Mesenchymal stem cell (in vitro differentiated cells and primary cell): Measurements from ENCODE around the gene HTT.
A peak's percentile ranks its signal among the peaks of the same experiment; 100 is the strongest.

ENCODE experiments used
- DNase-seq: peaks from one replicate; pipeline ENCODE4 v3.0.0-alpha.2; 2013
- H2AFZ ChIP-seq: one replicate; pipeline ENCODE4 v1.6.1; 2013; ENCODE audit warnings: low read depth, mild to moderate bottlenecking, control low read depth, inconsistent platforms, low read length, moderate library complexity
- H2AK5ac ChIP-seq: 2 replicates; pipeline ENCODE4 v1.6.1; 2013; ENCODE audit warnings: low read length, moderate library complexity, mild to moderate bottlenecking, inconsistent platforms; ENCODE audit not compliant: severe bottlenecking
- H2BK120ac ChIP-seq: one replicate; pipeline ENCODE4 v1.6.1; 2013; ENCODE audit warnings: low read depth, mild to moderate bottlenecking, inconsistent platforms, low read length, moderate library complexity
- H2BK12ac ChIP-seq, 2 experiments: one replicate each; pipeline ENCODE4 v1.6.1; 2013; ENCODE audit warnings: inconsistent platforms in 2 of 2, low read length in 2 of 2, mild to moderate bottlenecking in 2 of 2, moderate library complexity in 2 of 2, control low read depth in 1 of 2
- H2BK15ac ChIP-seq: one replicate; pipeline ENCODE4 v1.6.1; 2013; ENCODE audit warnings: mild to moderate bottlenecking, low read depth, inconsistent platforms; ENCODE audit not compliant: poor library complexity, severe bottlenecking
- H2BK5ac ChIP-seq: 2 replicates; pipeline ENCODE4 v1.6.1; 2013; ENCODE audit warnings: low read depth, mild to moderate bottlenecking, low read length, control low read depth, inconsistent platforms; ENCODE audit not compliant: poor library complexity, severe bottlenecking
- H3K14ac ChIP-seq, 2 experiments: one replicate each; pipeline ENCODE4 v1.6.1; 2013; ENCODE audit warnings: inconsistent platforms in 2 of 2, low read length in 2 of 2, control low read depth in 1 of 2, mild to moderate bottlenecking in 1 of 2, moderate library complexity in 1 of 2
- H3K18ac ChIP-seq, 2 experiments: one replicate each; pipeline ENCODE4 v1.6.1; 2013; ENCODE audit warnings: inconsistent platforms in 2 of 2, low read length in 2 of 2, control low read depth in 1 of 2, low read depth in 1 of 2, mild to moderate bottlenecking in 1 of 2
- H3K23ac ChIP-seq, 2 experiments: one replicate each; pipeline ENCODE4 v1.6.1; 2013; ENCODE audit warnings: inconsistent platforms in 2 of 2, low read length in 2 of 2, mild to moderate bottlenecking in 2 of 2, moderate library complexity in 2 of 2, control low read depth in 1 of 2
- H3K27ac ChIP-seq: 2 replicates; pipeline ENCODE4 v1.5.1; 2013; ENCODE audit warnings: mild to moderate bottlenecking, moderate library complexity, low read length, control low read depth, inconsistent platforms; ENCODE audit not compliant: poor library complexity, severe bottlenecking
- H3K27me3 ChIP-seq, 2 experiments: 2 replicates each; pipeline versions ENCODE4 v1.6.1 to v1.7.0; 2013; ENCODE audit warnings: low read length in 2 of 2, mild to moderate bottlenecking in 2 of 2, moderate library complexity in 2 of 2, control low read depth in 1 of 2, inconsistent platforms in 1 of 2; ENCODE audit not compliant: control insufficient read depth in 1 of 2, insufficient read depth in 1 of 2
- H3K36me3 ChIP-seq, 2 experiments: 2 replicates each; pipeline versions ENCODE4 v1.6.1 to v1.7.0; 2013; ENCODE audit warnings: low read length in 2 of 2, control low read depth in 1 of 2, inconsistent platforms in 1 of 2, low read depth in 1 of 2, mild to moderate bottlenecking in 1 of 2; ENCODE audit not compliant: insufficient read depth in 2 of 2, control insufficient read depth in 1 of 2
- H3K4ac ChIP-seq, 2 experiments: one replicate each; pipeline ENCODE4 v1.6.1; 2013; ENCODE audit warnings: inconsistent platforms in 2 of 2, low read length in 2 of 2, mild to moderate bottlenecking in 2 of 2, moderate library complexity in 2 of 2, control low read depth in 1 of 2, low read depth in 1 of 2
- H3K4me1 ChIP-seq: 2 replicates; pipeline ENCODE4 v1.6.1; 2013; ENCODE audit warnings: low read depth, low read length, control low read depth; ENCODE audit not compliant: control insufficient read depth, insufficient read depth
- H3K4me2 ChIP-seq: 2 replicates; pipeline ENCODE4 v1.6.1; 2013; ENCODE audit warnings: low read length, mild to moderate bottlenecking, inconsistent platforms; ENCODE audit not compliant: poor library complexity, severe bottlenecking
- H3K4me3 ChIP-seq, 2 experiments: 2 replicates each; pipeline versions ENCODE4 v1.5.1 to v1.7.0; 2013; ENCODE audit warnings: low read length in 2 of 2, mild to moderate bottlenecking in 2 of 2, control low read depth in 1 of 2, low read depth in 1 of 2; ENCODE audit not compliant: insufficient read depth in 1 of 2
- H3K79me1 ChIP-seq: replicated peaks from 2 replicates; pipeline ENCODE4 v1.6.1; 2013; ENCODE audit warnings: mild to moderate bottlenecking, control low read depth, low read length, inconsistent platforms; ENCODE audit not compliant: poor library complexity, severe bottlenecking
- H3K9ac ChIP-seq: 2 replicates; pipeline ENCODE4 v1.7.0; 2013; ENCODE audit warnings: mild to moderate bottlenecking, low read length, moderate library complexity
- H3K9me3 ChIP-seq: 2 replicates; pipeline ENCODE4 v1.7.0; 2013; ENCODE audit warnings: mild to moderate bottlenecking, low read length; ENCODE audit not compliant: control insufficient read depth
- H4K8ac ChIP-seq: one replicate; pipeline ENCODE4 v1.6.1; 2013; ENCODE audit warnings: inconsistent platforms, mild to moderate bottlenecking, low read length, moderate library complexity
- H4K91ac ChIP-seq: one replicate; pipeline ENCODE4 v1.6.1; 2013; ENCODE audit warnings: mild to moderate bottlenecking, low read length, inconsistent platforms
- WGBS: methylation state at CpG from one replicate; pipeline ENCODE4 v1.1.7; 2013; ENCODE audit warnings: mixed read lengths; 5-methylcytosine and 5-hydroxymethylcytosine counted together

HTT gene

DNA sequence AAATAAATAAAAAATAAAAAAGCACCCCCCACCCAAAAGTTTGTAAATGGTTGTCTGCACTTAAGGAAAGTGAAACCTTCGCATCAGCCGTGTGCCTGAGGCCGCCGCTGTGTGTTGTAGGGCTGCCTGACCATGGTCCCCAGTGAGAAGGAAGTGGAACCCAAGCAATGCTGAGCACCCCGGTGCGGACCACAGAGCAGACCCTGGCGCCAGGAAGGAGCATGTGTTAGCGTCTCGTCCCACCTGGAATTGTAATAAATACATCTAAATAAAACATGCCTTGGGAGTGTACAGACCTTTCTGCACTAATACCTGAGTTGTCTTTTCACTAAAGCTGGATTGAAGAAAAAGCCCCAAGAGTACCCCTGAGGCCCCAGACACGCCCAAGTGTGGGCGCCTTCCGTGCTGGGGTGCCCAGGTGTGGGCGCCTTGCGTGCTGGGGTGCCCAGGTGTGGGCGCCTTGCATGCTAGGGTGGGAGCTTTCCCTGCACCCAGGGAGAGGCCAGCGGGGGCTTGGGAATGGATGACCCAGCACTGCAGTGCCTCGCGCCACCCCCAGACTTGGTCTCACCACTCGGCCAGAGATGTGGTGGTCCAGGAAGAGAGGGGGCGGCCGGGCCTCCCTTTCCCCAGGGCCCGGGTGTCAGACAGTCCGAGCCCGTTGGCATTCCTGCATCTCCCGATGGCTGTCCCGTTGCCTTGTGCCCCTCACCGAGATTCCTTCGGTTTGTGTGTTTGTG lies 33.9 kb upstream of the HTT start:
- H2AFZ ChIP-seq, result no peak overlapping the region
- no peaks in the 10 kb centered on the region for H3K4me1 ChIP-seq
- peak overlapping the region; percentile 82 for H3K9ac ChIP-seq
- H3K18ac ChIP-seq, result no peak overlapping the region
- no peaks in the 10 kb centered on the region for H3K9me3 ChIP-seq
- no peak overlapping the region for H2BK120ac ChIP-seq
- H3K27ac ChIP-seq, result no peak overlapping the region
- no peak overlapping the region for H3K4ac ChIP-seq
- no peak overlapping the region for H2BK12ac ChIP-seq
- H2BK5ac ChIP-seq, result no peak overlapping the region
- H3K4me2 ChIP-seq, result no peak overlapping the region
- H4K8ac ChIP-seq, result no peak overlapping the region
- H2AK5ac ChIP-seq, result no peak overlapping the region
- H3K14ac ChIP-seq, result no peak overlapping the region
- DNase-seq, result no peak
- H2BK15ac ChIP-seq, result no peak overlapping the region
- no peaks in the 10 kb centered on the region for H3K36me3 ChIP-seq
- H3K4me3 ChIP-seq, result peak overlapping the region in 1 of 2 experiments; percentile 76
- peaks cover 4 to 44% of the 10 kb centered on the region in 2 experiments for H3K27me3 ChIP-seq
- H3K79me1 ChIP-seq, result no peaks in the 10 kb centered on the region
- H4K91ac ChIP-seq, result no peak overlapping the region
- 89% methylated on average over 23 of the region's 28 CpGs for WGBS
- no peak overlapping the region for H3K23ac ChIP-seq

DNA sequence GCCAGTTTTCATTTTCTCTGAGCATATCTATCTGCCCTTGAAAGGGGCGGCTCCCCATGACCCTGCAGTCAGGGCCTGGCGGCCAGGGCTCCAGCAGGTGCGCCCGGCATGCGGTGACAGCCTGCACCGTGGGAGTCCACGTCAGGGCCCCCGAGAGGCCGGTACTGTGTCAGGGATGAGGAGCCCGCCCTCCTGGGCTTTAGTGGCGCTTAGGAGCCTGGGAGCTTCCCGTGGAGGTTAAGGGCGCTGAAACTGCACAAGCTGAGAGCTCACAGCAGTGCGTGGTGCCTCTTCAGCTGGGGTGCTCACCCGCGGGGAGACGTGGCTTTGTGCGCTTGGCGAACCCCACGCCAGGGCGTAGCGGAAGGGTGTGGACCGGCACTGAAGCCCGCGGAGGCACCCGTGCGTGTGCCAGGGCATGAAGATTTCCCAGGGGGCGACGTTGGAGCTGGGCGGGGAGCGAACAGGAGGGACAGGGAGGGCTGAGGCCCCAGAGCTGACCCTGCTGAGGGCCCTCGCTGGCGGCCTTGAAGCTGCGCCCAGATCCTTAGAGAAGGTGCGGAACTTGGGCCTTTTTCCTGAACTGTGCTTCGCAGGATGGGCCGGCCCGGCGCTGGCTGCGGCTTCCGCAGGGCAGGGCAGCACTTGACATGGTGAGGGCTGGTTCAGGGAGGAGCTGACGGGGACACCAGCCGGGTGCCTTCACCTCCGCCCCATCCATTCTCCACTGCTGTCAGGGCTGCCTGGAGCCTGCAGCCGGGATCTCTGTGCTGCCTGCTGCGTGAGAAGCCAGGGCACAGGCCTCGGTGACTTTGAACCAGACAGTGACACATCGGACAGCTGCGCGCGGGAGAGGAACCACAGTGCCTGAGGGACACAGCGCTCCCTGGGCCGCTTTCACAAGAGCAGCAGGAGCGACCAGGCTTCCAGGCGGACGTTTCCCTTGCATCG lies 33.0 kb upstream of the HTT start:
- WGBS, result 65% methylated on average over 57 of the region's 57 CpGs
- Histone ChIP-seq H2BK5ac (no peak overlapping the region), H3K4me1 (no peaks in the 10 kb centered on the region), H3K27ac (no peak overlapping the region), H2BK12ac (no peak overlapping the region), H3K79me1 (no peaks in the 10 kb centered on the region), H4K8ac (no peak overlapping the region), H3K4me3 (peak overlapping the region in 1 of 2 experiments; percentile 76), H3K14ac (peak overlapping the region in 1 of 2 experiments; percentile 64), H3K9me3 (no peaks in the 10 kb centered on the region), H3K4me2 (no peak overlapping the region), H3K4ac (peak overlapping the region in 1 of 2 experiments; percentile 27), H2BK120ac (peak overlapping the region; percentile 12), H2AK5ac (no peak overlapping the region), H3K18ac (no peak overlapping the region), H3K27me3 (peaks cover 4 to 35% of the 10 kb centered on the region in 2 experiments), H3K9ac (peak overlapping the region; percentile 82), H3K23ac (no peak overlapping the region), H2AFZ (peak overlapping the region; percentile 62), H4K91ac (peak overlapping the region; percentile 58), H3K36me3 (no peaks in the 10 kb centered on the region), H2BK15ac (no peak overlapping the region)
- peak; percentile 75 for DNase-seq

DNA sequence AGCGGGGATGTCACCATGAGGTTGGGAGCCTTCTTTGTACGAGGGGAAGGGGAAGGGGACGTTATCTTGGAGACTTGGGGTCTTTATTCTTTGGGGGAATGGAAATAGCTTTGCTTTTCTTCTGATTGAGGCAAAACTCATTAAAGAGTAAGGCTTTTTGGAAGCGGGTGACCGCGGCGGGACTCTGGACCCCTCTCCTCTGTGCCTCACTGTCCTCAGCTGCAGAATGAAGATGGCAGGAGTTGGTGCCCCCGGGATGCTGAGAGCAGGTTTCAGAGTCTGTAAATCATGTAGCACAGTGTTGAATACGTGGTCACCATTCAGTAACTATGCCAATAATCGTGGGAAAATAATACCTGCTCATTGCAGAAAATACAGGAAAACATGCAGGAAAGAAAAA lies 32.3 kb upstream of the HTT start:
- Histone ChIP-seq H4K8ac (no peak overlapping the region), H3K27ac (no peak overlapping the region), H3K9me3 (no peaks in the 10 kb centered on the region), H3K4ac (no peak overlapping the region), H2AK5ac (no peak overlapping the region), H3K23ac (no peak overlapping the region), H2BK120ac (no peak overlapping the region), H2BK15ac (no peak overlapping the region), H2AFZ (no peak overlapping the region), H3K27me3 (peaks cover 4 to 29% of the 10 kb centered on the region in 2 experiments), H2BK5ac (no peak overlapping the region), H3K36me3 (no peaks in the 10 kb centered on the region), H3K18ac (no peak overlapping the region), H3K4me1 (no peaks in the 10 kb centered on the region), H3K79me1 (no peaks in the 10 kb centered on the region), H3K9ac (peak overlapping the region; percentile 82), H3K4me2 (no peak overlapping the region), H3K14ac (no peak overlapping the region), H2BK12ac (no peak overlapping the region), H4K91ac (no peak overlapping the region), H3K4me3 (peak overlapping the region in 1 of 2 experiments; percentile 76)
- WGBS, result 71% methylated on average over 9 of the region's 10 CpGs
- no peak for DNase-seq
